WTC11 (cell line): ENCODE measurements around the gene ALK. TPM values are rescaled to one million over a fixed set of nuclear protein-coding genes. Genes with fewer than 3 reads are reported as not detected.

ENCODE experiments used
- ATAC-seq: fragments of 200-7000 bp; cut with Tn5 transposase; 2 replicates; pipeline ENCODE4 v1.10.0; 2021; ENCODE audit warnings: mild to moderate bottlenecking, moderate library complexity
- CTCF ChIA-PET: fragments of 300-600 bp; sonication (Branson Sonifier 250); formaldehyde crosslinking; loops from one replicate; lab custom pipeline; 2021; ENCODE audit warnings: antibody characterized with exemption; lab: Charles Lee
- POLR2A ChIA-PET: fragments of 350-600 bp; sonication (Branson Sonifier 250); formaldehyde crosslinking; loops from one replicate; lab custom pipeline; 2021; ENCODE audit warnings: antibody characterized with exemption; lab: Charles Lee
- DNase-seq: peaks from one replicate; pipeline ENCODE4 v3.0.0; 2021; ENCODE audit warnings: low spot score
- H3K27ac Mint-ChIP-seq: 2 replicates; pipeline ENCODE4 v1.8.0; 2021; ENCODE audit warnings: mixed read lengths
- H3K27me3 Mint-ChIP-seq: 2 replicates; pipeline ENCODE4 v1.8.0; 2021; ENCODE audit warnings: low read depth, mild to moderate bottlenecking, moderate library complexity, mixed read lengths
- H3K36me3 Mint-ChIP-seq: 2 replicates; pipeline ENCODE4 v1.8.0; 2021; ENCODE audit warnings: mixed read lengths
- H3K4me1 Mint-ChIP-seq: 2 replicates; pipeline ENCODE4 v1.8.0; 2022; ENCODE audit warnings: mixed read lengths
- H3K4me3 Mint-ChIP-seq: 2 replicates; pipeline ENCODE4 v1.8.0; 2021; ENCODE audit warnings: mild to moderate bottlenecking, moderate library complexity, mixed read lengths
- H3K9me3 Mint-ChIP-seq: 2 replicates; pipeline ENCODE4 v1.8.0; 2021; ENCODE audit warnings: mixed read lengths
- ELF4 ChIP-seq: sonication (generic); formaldehyde crosslinking; IDR thresholded peaks from 2 replicates; pipeline ENCODE4 v1.8.1; 2022; ENCODE audit warnings: low read depth, mild to moderate bottlenecking, moderate library complexity, missing genetic modification reagents
- FOXP1 ChIP-seq: sonication (generic); formaldehyde crosslinking; IDR thresholded peaks from 2 replicates; pipeline ENCODE4 v1.8.0; 2022; ENCODE audit warnings: missing genetic modification reagents, mild to moderate bottlenecking, moderate library complexity, borderline replicate concordance
- GRHL2 ChIP-seq: fragments of 250-450 bp; sonication (Bioruptor Pico); IDR thresholded peaks from 2 replicates; pipeline ENCODE4 v1.8.0; 2022; ENCODE audit warnings: mild to moderate bottlenecking, moderate library complexity; ENCODE audit not compliant: insufficient replicate concordance, severe bottlenecking
- JUN ChIP-seq: sonication (generic); formaldehyde crosslinking; IDR thresholded peaks from 2 replicates; pipeline ENCODE4 v1.8.0; 2023; ENCODE audit warnings: mild to moderate bottlenecking, missing genetic modification reagents
- NFATC4 ChIP-seq: fragments of 250-450 bp; sonication (Bioruptor Pico); IDR thresholded peaks from 2 replicates; pipeline ENCODE4 v1.9.0; 2021; ENCODE audit warnings: mild to moderate bottlenecking
- NFE2L1 ChIP-seq: sonication (generic); formaldehyde crosslinking; IDR thresholded peaks from 2 replicates; pipeline ENCODE4 v1.8.1; 2023; ENCODE audit warnings: missing genetic modification reagents
- NR3C1 ChIP-seq: sonication (generic); formaldehyde crosslinking; conservative IDR thresholded peaks from 2 replicates; pipeline ENCODE4 v1.8.1; 2023; ENCODE audit warnings: low read depth, mild to moderate bottlenecking, missing genetic modification reagents
- TCF7 ChIP-seq: sonication (generic); formaldehyde crosslinking; IDR thresholded peaks from 2 replicates; pipeline ENCODE4 v1.8.0; 2022; ENCODE audit warnings: mild to moderate bottlenecking, low read depth, missing genetic modification reagents, moderate library complexity
- TEAD1 ChIP-seq: sonication (generic); formaldehyde crosslinking; IDR thresholded peaks from 2 replicates; pipeline ENCODE4 v1.8.0; 2022; ENCODE audit warnings: mild to moderate bottlenecking, missing genetic modification reagents
- TP53 ChIP-seq: sonication (generic); formaldehyde crosslinking; IDR thresholded peaks from 2 replicates; pipeline ENCODE4 v1.8.1; 2023; ENCODE audit warnings: mild to moderate bottlenecking, missing genetic modification reagents
- total RNA-seq: library from RNA; stranded (reverse); gene quantifications from 3 replicates; pipeline ENCODE4 v1.2.3, GENCODE V29; 2021
- TF ChIP-seq, protein P1 (sequence below): sonication (generic); formaldehyde crosslinking; IDR thresholded peaks from 2 replicates; pipeline ENCODE4 v1.8.0; 2023; ENCODE audit warnings: mild to moderate bottlenecking, missing genetic modification reagents
- TF ChIP-seq, protein P2 (sequence below): sonication (generic); formaldehyde crosslinking; IDR thresholded peaks from 2 replicates; pipeline ENCODE4 v1.8.0; 2022; ENCODE audit warnings: missing genetic modification reagents
- TF ChIP-seq, protein P3 (sequence below): sonication (generic); formaldehyde crosslinking; IDR thresholded peaks from 2 replicates; pipeline ENCODE4 v1.8.1; 2022; ENCODE audit warnings: mild to moderate bottlenecking, moderate library complexity, missing genetic modification reagents
- TF ChIP-seq, protein P4 (sequence below): sonication (generic); formaldehyde crosslinking; IDR thresholded peaks from 2 replicates; pipeline ENCODE4 v1.8.1; 2023; ENCODE audit warnings: mild to moderate bottlenecking, missing genetic modification reagents, borderline replicate concordance
- TF ChIP-seq, protein P5 (sequence below): sonication (generic); formaldehyde crosslinking; conservative IDR thresholded peaks from 2 replicates; pipeline ENCODE4 v1.8.1; 2022; ENCODE audit warnings: mild to moderate bottlenecking, missing genetic modification reagents
- TF ChIP-seq, protein P6 (sequence below): fragments of 250-450 bp; sonication (Bioruptor Pico); IDR thresholded peaks from 2 replicates; pipeline ENCODE4 v1.9.0; 2021; ENCODE audit warnings: mild to moderate bottlenecking, borderline replicate concordance
- TF ChIP-seq, protein P7 (sequence below): sonication (generic); formaldehyde crosslinking; IDR thresholded peaks from 2 replicates; pipeline ENCODE4 v1.8.1; 2023; ENCODE audit warnings: mild to moderate bottlenecking, moderate library complexity, missing genetic modification reagents

Gene ALK
- total RNA-seq, 1 experiment from 2014 or later, result not detected

DNA sequence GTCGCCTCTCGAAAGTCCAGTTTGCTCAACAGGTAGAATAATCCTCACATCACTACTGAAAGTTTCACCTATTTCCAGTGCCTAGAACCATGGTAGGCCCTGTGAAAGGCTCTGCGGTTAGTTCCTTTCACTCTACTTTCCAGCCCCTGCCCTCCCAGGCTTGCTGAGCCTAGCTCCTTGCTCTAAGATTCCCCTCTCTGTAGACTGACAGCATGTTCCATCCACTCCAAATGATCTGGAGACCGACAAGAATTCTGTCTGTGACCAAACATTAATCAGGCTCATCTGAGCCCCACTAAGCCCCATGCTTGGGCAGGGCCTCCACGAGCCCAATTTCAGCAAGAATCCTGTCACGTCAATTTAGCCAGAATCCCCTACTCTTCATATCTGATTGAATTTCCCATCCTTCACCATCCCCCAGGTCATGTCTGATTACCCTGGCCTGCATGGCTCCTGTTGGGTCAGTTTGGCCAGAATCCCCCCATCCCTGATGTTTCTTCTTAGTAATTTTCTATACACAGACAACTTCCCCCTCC, 307.0 kb downstream of the ALK start:
- no peak overlapping the region for H3K4me3 Mint-ChIP-seq
- H3K4me1 Mint-ChIP-seq, result peaks cover 30% of the 10 kb centered on the region
- no peak for DNase-seq
- H3K9me3 Mint-ChIP-seq, result no peaks in the 10 kb centered on the region
- ATAC-seq, result no peak
- H3K27me3 Mint-ChIP-seq, result no peaks in the 10 kb centered on the region
- no peaks in the 10 kb centered on the region for H3K36me3 Mint-ChIP-seq
- no peak for TF ChIP-seq TCF7
- no peak for TF ChIP-seq TEAD1 (CRISPR knock-in tag)
- TF ChIP-seq, protein P1, sequence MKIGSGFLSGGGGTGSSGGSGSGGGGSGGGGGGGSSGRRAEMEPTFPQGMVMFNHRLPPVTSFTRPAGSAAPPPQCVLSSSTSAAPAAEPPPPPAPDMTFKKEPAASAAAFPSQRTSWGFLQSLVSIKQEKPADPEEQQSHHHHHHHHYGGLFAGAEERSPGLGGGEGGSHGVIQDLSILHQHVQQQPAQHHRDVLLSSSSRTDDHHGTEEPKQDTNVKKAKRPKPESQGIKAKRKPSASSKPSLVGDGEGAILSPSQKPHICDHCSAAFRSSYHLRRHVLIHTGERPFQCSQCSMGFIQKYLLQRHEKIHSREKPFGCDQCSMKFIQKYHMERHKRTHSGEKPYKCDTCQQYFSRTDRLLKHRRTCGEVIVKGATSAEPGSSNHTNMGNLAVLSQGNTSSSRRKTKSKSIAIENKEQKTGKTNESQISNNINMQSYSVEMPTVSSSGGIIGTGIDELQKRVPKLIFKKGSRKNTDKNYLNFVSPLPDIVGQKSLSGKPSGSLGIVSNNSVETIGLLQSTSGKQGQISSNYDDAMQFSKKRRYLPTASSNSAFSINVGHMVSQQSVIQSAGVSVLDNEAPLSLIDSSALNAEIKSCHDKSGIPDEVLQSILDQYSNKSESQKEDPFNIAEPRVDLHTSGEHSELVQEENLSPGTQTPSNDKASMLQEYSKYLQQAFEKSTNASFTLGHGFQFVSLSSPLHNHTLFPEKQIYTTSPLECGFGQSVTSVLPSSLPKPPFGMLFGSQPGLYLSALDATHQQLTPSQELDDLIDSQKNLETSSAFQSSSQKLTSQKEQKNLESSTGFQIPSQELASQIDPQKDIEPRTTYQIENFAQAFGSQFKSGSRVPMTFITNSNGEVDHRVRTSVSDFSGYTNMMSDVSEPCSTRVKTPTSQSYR (CRISPR knock-in tag), result no peak
- TF ChIP-seq NFE2L1, result no peak
- TF ChIP-seq NR3C1, result no peak
- no peak for TF ChIP-seq FOXP1 (CRISPR knock-in tag)
- TF ChIP-seq JUN (CRISPR knock-in tag), result no peak
- TF ChIP-seq, protein P2, sequence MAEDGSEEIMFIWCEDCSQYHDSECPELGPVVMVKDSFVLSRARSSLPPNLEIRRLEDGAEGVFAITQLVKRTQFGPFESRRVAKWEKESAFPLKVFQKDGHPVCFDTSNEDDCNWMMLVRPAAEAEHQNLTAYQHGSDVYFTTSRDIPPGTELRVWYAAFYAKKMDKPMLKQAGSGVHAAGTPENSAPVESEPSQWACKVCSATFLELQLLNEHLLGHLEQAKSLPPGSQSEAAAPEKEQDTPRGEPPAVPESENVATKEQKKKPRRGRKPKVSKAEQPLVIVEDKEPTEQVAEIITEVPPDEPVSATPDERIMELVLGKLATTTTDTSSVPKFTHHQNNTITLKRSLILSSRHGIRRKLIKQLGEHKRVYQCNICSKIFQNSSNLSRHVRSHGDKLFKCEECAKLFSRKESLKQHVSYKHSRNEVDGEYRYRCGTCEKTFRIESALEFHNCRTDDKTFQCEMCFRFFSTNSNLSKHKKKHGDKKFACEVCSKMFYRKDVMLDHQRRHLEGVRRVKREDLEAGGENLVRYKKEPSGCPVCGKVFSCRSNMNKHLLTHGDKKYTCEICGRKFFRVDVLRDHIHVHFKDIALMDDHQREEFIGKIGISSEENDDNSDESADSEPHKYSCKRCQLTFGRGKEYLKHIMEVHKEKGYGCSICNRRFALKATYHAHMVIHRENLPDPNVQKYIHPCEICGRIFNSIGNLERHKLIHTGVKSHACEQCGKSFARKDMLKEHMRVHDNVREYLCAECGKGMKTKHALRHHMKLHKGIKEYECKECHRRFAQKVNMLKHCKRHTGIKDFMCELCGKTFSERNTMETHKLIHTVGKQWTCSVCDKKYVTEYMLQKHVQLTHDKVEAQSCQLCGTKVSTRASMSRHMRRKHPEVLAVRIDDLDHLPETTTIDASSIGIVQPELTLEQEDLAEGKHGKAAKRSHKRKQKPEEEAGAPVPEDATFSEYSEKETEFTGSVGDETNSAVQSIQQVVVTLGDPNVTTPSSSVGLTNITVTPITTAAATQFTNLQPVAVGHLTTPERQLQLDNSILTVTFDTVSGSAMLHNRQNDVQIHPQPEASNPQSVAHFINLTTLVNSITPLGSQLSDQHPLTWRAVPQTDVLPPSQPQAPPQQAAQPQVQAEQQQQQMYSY (CRISPR knock-in tag), result no peak
- TF ChIP-seq, protein P3, sequence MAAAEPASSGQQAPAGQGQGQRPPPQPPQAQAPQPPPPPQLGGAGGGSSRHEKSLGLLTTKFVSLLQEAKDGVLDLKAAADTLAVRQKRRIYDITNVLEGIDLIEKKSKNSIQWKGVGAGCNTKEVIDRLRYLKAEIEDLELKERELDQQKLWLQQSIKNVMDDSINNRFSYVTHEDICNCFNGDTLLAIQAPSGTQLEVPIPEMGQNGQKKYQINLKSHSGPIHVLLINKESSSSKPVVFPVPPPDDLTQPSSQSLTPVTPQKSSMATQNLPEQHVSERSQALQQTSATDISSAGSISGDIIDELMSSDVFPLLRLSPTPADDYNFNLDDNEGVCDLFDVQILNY (CRISPR knock-in tag), result no peak
- TF ChIP-seq, protein P4, sequence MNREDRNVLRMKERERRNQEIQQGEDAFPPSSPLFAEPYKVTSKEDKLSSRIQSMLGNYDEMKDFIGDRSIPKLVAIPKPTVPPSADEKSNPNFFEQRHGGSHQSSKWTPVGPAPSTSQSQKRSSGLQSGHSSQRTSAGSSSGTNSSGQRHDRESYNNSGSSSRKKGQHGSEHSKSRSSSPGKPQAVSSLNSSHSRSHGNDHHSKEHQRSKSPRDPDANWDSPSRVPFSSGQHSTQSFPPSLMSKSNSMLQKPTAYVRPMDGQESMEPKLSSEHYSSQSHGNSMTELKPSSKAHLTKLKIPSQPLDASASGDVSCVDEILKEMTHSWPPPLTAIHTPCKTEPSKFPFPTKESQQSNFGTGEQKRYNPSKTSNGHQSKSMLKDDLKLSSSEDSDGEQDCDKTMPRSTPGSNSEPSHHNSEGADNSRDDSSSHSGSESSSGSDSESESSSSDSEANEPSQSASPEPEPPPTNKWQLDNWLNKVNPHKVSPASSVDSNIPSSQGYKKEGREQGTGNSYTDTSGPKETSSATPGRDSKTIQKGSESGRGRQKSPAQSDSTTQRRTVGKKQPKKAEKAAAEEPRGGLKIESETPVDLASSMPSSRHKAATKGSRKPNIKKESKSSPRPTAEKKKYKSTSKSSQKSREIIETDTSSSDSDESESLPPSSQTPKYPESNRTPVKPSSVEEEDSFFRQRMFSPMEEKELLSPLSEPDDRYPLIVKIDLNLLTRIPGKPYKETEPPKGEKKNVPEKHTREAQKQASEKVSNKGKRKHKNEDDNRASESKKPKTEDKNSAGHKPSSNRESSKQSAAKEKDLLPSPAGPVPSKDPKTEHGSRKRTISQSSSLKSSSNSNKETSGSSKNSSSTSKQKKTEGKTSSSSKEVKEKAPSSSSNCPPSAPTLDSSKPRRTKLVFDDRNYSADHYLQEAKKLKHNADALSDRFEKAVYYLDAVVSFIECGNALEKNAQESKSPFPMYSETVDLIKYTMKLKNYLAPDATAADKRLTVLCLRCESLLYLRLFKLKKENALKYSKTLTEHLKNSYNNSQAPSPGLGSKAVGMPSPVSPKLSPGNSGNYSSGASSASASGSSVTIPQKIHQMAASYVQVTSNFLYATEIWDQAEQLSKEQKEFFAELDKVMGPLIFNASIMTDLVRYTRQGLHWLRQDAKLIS (CRISPR knock-in tag), result no peak
- TF ChIP-seq NFATC4 (CRISPR knock-in tag), result no peak
- TF ChIP-seq, all 79 proteins: peak for 0
- H3K27ac Mint-ChIP-seq, result no peak overlapping the region
- ChIA-PET CTCF (no interaction called here), POLR2A (no interaction called here)

DNA sequence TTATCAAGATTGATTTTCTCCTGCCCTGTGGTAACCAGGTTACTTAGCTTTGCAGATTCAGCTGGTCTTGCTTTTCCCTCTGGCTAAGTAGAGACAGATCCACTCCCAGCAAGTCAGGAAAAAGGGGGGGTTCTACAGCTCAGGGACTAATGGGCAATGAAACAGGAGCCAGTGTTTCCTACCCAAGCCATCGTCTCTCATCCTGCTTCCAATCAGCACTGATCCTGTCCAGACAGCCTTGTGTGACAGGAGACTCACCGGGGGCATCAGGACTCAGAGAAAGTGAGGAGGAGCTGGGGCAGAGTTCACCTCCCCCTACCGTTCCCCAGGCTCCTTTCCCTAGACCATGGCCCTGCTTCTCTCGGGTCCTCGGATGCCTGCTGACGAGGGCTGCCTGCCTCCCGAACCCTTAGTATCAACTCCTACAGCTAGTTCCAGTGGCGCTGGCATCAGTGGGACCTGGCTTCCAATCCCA, 307.6 kb downstream of the ALK start:
- ChIA-PET POLR2A (interaction anchor here (0.5 kb wide), 1 partner anchor 19 kb away, joined by 6 read pairs; no protein-coding TSS in a partner anchor), CTCF (no interaction called here)
- Mint-ChIP-seq H3K36me3 (no peaks in the 10 kb centered on the region), H3K27me3 (no peaks in the 10 kb centered on the region), H3K4me3 (no peak overlapping the region), H3K4me1 (peaks cover 29% of the 10 kb centered on the region), H3K27ac (no peak overlapping the region), H3K9me3 (no peaks in the 10 kb centered on the region)
- DNase-seq (no peak), ATAC-seq (no peak)
- TF ChIP-seq GRHL2 (CRISPR knock-in tag) (no peak), TP53 (CRISPR knock-in tag) (no peak), ELF4 (no peak)
- TF ChIP-seq, protein P5, sequence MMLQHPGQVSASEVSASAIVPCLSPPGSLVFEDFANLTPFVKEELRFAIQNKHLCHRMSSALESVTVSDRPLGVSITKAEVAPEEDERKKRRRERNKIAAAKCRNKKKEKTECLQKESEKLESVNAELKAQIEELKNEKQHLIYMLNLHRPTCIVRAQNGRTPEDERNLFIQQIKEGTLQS (CRISPR knock-in tag), result no peak
- TF ChIP-seq, protein P6, sequence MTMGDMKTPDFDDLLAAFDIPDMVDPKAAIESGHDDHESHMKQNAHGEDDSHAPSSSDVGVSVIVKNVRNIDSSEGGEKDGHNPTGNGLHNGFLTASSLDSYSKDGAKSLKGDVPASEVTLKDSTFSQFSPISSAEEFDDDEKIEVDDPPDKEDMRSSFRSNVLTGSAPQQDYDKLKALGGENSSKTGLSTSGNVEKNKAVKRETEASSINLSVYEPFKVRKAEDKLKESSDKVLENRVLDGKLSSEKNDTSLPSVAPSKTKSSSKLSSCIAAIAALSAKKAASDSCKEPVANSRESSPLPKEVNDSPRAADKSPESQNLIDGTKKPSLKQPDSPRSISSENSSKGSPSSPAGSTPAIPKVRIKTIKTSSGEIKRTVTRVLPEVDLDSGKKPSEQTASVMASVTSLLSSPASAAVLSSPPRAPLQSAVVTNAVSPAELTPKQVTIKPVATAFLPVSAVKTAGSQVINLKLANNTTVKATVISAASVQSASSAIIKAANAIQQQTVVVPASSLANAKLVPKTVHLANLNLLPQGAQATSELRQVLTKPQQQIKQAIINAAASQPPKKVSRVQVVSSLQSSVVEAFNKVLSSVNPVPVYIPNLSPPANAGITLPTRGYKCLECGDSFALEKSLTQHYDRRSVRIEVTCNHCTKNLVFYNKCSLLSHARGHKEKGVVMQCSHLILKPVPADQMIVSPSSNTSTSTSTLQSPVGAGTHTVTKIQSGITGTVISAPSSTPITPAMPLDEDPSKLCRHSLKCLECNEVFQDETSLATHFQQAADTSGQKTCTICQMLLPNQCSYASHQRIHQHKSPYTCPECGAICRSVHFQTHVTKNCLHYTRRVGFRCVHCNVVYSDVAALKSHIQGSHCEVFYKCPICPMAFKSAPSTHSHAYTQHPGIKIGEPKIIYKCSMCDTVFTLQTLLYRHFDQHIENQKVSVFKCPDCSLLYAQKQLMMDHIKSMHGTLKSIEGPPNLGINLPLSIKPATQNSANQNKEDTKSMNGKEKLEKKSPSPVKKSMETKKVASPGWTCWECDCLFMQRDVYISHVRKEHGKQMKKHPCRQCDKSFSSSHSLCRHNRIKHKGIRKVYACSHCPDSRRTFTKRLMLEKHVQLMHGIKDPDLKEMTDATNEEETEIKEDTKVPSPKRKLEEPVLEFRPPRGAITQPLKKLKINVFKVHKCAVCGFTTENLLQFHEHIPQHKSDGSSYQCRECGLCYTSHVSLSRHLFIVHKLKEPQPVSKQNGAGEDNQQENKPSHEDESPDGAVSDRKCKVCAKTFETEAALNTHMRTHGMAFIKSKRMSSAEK (CRISPR knock-in tag), result no peak
- TF ChIP-seq, protein P7, sequence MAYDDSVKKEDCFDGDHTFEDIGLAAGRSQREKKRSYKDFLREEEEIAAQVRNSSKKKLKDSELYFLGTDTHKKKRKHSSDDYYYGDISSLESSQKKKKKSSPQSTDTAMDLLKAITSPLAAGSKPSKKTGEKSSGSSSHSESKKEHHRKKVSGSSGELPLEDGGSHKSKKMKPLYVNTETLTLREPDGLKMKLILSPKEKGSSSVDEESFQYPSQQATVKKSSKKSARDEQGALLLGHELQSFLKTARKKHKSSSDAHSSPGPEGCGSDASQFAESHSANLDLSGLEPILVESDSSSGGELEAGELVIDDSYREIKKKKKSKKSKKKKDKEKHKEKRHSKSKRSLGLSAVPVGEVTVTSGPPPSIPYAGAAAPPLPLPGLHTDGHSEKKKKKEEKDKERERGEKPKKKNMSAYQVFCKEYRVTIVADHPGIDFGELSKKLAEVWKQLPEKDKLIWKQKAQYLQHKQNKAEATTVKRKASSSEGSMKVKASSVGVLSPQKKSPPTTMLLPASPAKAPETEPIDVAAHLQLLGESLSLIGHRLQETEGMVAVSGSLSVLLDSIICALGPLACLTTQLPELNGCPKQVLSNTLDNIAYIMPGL, result no peak
